B cell (primary cell): ENCODE measurements around the gene ORAI2. TPM values are rescaled to one million over a fixed set of nuclear protein-coding genes. Genes with fewer than 3 reads are reported as not detected.

ENCODE experiments used
- ATAC-seq: fragments of 200-7000 bp; cut with Tn5 transposase; one replicate; pipeline ENCODE4 v1.10.0; 2021; ENCODE audit warnings: low read depth, mild to moderate bottlenecking, moderate number of reproducible peaks, moderate library complexity
- CTCF ChIA-PET: fragments of 350-600 bp; sonication (Branson Sonifier 250); formaldehyde crosslinking; loops from one replicate; lab custom pipeline; 2021; ENCODE audit warnings: antibody characterized with exemption, inconsistent platforms; lab: Charles Lee
- POLR2A ChIA-PET: fragments of 350-600 bp; sonication (Branson Sonifier 250); formaldehyde crosslinking; loops from one replicate; lab custom pipeline; 2021; ENCODE audit warnings: antibody characterized with exemption; lab: Charles Lee
- DNase-seq: peaks from one replicate; pipeline ENCODE4 v3.0.0; 2013
- H2AFZ ChIP-seq: 2 replicates; pipeline ENCODE4 v1.6.1; 2012; ENCODE audit warnings: mild to moderate bottlenecking, low read depth, low read length; ENCODE audit not compliant: insufficient read depth, poor library complexity, severe bottlenecking
- H3K27ac ChIP-seq, 2 donors: 1 replicate in 1 of 2; 2 replicates in 1 of 2; pipeline ENCODE4 v1.5.1; 2012 to 2013; ENCODE audit warnings: low read length in 2 of 2, mild to moderate bottlenecking in 2 of 2, moderate library complexity in 1 of 2
- H3K27me3 ChIP-seq, 4 experiments: fragments of 200-600 bp in 1 of 4; sonication (generic) in 1 of 4; replicated peaks in 1 of 4; 1 replicate in 2 of 4; 2 replicates in 2 of 4; pipeline versions ENCODE4 v1.6.1 to v1.7.0; 2013 to 2016; ENCODE audit warnings: low read length in 3 of 4, mild to moderate bottlenecking in 2 of 4, mixed read lengths in 1 of 4, moderate library complexity in 1 of 4; ENCODE audit not compliant: insufficient read depth in 4 of 4, control insufficient read depth in 3 of 4; ENCODE audit errors: control extremely low read depth in 1 of 4
- H3K36me3 ChIP-seq, 2 experiments: replicated peaks in 1 of 2; 1 replicate in 1 of 2; 2 replicates in 1 of 2; pipeline versions ENCODE4 v1.6.1 to v1.7.1; 2013; ENCODE audit warnings: low read length in 1 of 2; ENCODE audit not compliant: insufficient read depth in 2 of 2, control insufficient read depth in 1 of 2; ENCODE audit errors: control extremely low read depth in 1 of 2, extremely low read depth in 1 of 2
- H3K4me1 ChIP-seq, 2 donors: fragments of 200-600 bp in 1 of 2; sonication (generic) in 1 of 2; 1 replicate in 1 of 2; 2 replicates in 1 of 2; pipeline versions ENCODE4 v1.5.1 to v1.6.1; 2013 to 2017; ENCODE audit warnings: low read length in 2 of 2; ENCODE audit not compliant: control insufficient read depth in 2 of 2, insufficient read depth in 2 of 2
- H3K4me2 ChIP-seq: replicated peaks from 2 replicates; pipeline ENCODE3; 2012; ENCODE audit warnings: mild to moderate bottlenecking, low read depth, low read length; ENCODE audit not compliant: poor library complexity, severe bottlenecking
- H3K4me3 ChIP-seq, 5 experiments: fragments of 200-600 bp in 1 of 5; sonication (generic) in 1 of 5; 1 replicate in 3 of 5; 2 replicates in 2 of 5; pipeline versions ENCODE4 v1.5.1 to v1.7.0; 2011 to 2016; ENCODE audit warnings: low read length in 4 of 5, mild to moderate bottlenecking in 4 of 5, low read depth in 2 of 5, control low read depth in 1 of 5, moderate library complexity in 1 of 5; ENCODE audit not compliant: insufficient read depth in 1 of 5; ENCODE audit errors: control extremely low read depth in 1 of 5, extremely low read depth in 1 of 5
- H3K79me2 ChIP-seq: fragments of 200-600 bp; sonication (generic); one replicate; pipeline ENCODE4 v1.6.0; 2016; ENCODE audit warnings: low read length; ENCODE audit not compliant: control insufficient read depth, insufficient read depth
- H3K9ac ChIP-seq: fragments of 200-600 bp; sonication (generic); 2 replicates; pipeline ENCODE4 v1.6.1; 2017; ENCODE audit warnings: mild to moderate bottlenecking, low read length, moderate library complexity
- H3K9me3 ChIP-seq, 3 donors: one replicate each; pipeline versions ENCODE4 v1.6.1 to v1.7.1; 2013; ENCODE audit warnings: low read length in 2 of 3; ENCODE audit not compliant: control insufficient read depth in 2 of 3, insufficient read depth in 1 of 3; ENCODE audit errors: control extremely low read depth in 1 of 3
- H4K20me1 ChIP-seq: 2 replicates; pipeline ENCODE4 v1.6.0; 2012; ENCODE audit warnings: mild to moderate bottlenecking, low read length; ENCODE audit not compliant: insufficient read depth, control insufficient read depth, poor library complexity, severe bottlenecking
- H3K27ac Mint-ChIP-seq: one replicate; pipeline ENCODE4 v1.8.0; 2021; ENCODE audit warnings: mixed read lengths
- H3K27me3 Mint-ChIP-seq: one replicate; pipeline ENCODE4 v1.8.0; 2021; ENCODE audit warnings: mixed read lengths
- H3K4me1 Mint-ChIP-seq: one replicate; pipeline ENCODE4 v1.8.0; 2021; ENCODE audit warnings: mixed read lengths
- H3K4me3 Mint-ChIP-seq: one replicate; pipeline ENCODE4 v1.8.0; 2021; ENCODE audit warnings: mixed read lengths
- H3K9me3 Mint-ChIP-seq: one replicate; pipeline ENCODE4 v1.8.0; 2022; ENCODE audit warnings: mixed read lengths; ENCODE audit not compliant: insufficient read depth
- CTCF ChIP-seq: fragments of 200-600 bp; IDR thresholded peaks from one replicate; pipeline ENCODE4 v1.8.0; 2022; ENCODE audit warnings: antibody characterized with exemption, mild to moderate bottlenecking
- EZH2 ChIP-seq: IDR thresholded peaks from 2 replicates; pipeline ENCODE4 v1.6.1; 2012; ENCODE audit warnings: borderline replicate concordance, low read depth, mild to moderate bottlenecking, moderate library complexity, low read length; ENCODE audit not compliant: insufficient read depth, poor library complexity, severe bottlenecking
- WGBS: methylation state at CpG from one replicate; pipeline ENCODE4 v1.1.5; 2013; ENCODE audit warnings: missing lambda C conversion rate; ENCODE audit not compliant: insufficient coverage; 5-methylcytosine and 5-hydroxymethylcytosine counted together
- intact Hi-C: fragments of 100-400 bp; cut with micrococcal nuclease; formaldehyde crosslinking; loops from one replicate; pipeline ENCODE4 v1.10.0; 2022
- polyA plus RNA-seq: library from polyadenylated mRNA; depleted of rRNA; stranded (reverse); fragments of >200 nt; gene quantifications from 2 replicates; pipeline ENCODE4 v1.2.3, GENCODE V29; 2012
- total RNA-seq, 2 donors: library from RNA; stranded (reverse); fragments of 120-200 nt in 1 of 2; gene quantifications; 1 replicate in 1 of 2; 2 replicates in 1 of 2; pipeline versions ENCODE4 v1.2.3 to v1.2.4, GENCODE V29; 2013 to 2022

ORAI2 gene
- total and polyA plus RNA-seq, 2 donors (not counting 1 experiment from before 2014, with no cell fraction given): 177 to 450 TPM

- WGBS: 98% methylated on average over 14 of the region's 15 CpGs
- Histone ChIP-seq H3K4me2 (no peak overlapping the region), H3K4me1 (peaks cover 24 to 36% of the 10 kb centered on the region in 2 donors), H4K20me1 (peaks cover 62% of the 10 kb centered on the region), H2AFZ (no peak overlapping the region), H3K79me2 (peaks cover 55% of the 10 kb centered on the region), H3K27ac (no peak overlapping the region), H3K9ac (no peak overlapping the region), H3K27me3 (no peaks in the 10 kb centered on the region), H3K4me3 (no peak overlapping the region), H3K9me3 (no peaks in the 10 kb centered on the region), H3K36me3 (peaks cover 0 to 40% of the 10 kb centered on the region in 2 experiments)
- CTCF ChIA-PET: interaction anchor here (1.2 to 46.3 kb wide), 8 partner anchors 8 to 169 kb away, joined by 3 to 1182 read pairs (median 14); partner anchors contain the start of genes ALKBH4, LRWD1 and PRKRIP1
- Mint-ChIP-seq H3K9me3 (no peaks in the 10 kb centered on the region), H3K4me3 (no peak overlapping the region), H3K27me3 (no peaks in the 10 kb centered on the region), H3K27ac (peak overlapping the region; percentile 20), H3K4me1 (peaks cover 34% of the 10 kb centered on the region)
- TF ChIP-seq EZH2 (no peak), CTCF (no peak)
- POLR2A ChIA-PET: interaction anchor here (0.6 to 2.0 kb wide), 5 partner anchors 23 to 44 kb away, joined by 3 to 15 read pairs (median 10); no protein-coding TSS in a partner anchor
- no peak for ATAC-seq
- DNase-seq: no peak
- intact Hi-C loops: no loop called here
Measured at GRCh38 chr7:102449136-102449535, 15.8 kb downstream of the ORAI2 start.

GRCh38 chr7:102450242-102450641 is 16.9 kb downstream of the ORAI2 start:
- WGBS: 82% methylated on average over 5 of the region's 6 CpGs
- peak overlapping the region; percentile 91 for H3K27ac Mint-ChIP-seq
- Histone ChIP-seq H3K36me3 (peaks cover 0 to 36% of the 10 kb centered on the region in 2 experiments), H3K27me3 (no peaks in the 10 kb centered on the region), H3K4me2 (no peak overlapping the region), H3K4me1 (peaks cover 17 to 25% of the 10 kb centered on the region in 2 donors), H3K9ac (no peak overlapping the region), H3K79me2 (peaks cover 44% of the 10 kb centered on the region), H2AFZ (no peak overlapping the region), H3K27ac (peak overlapping the region in 1 of 2 donors; percentile 45), H4K20me1 (peaks cover 68% of the 10 kb centered on the region), H3K4me3 (no peak overlapping the region), H3K9me3 (no peaks in the 10 kb centered on the region)
- no peaks in the 10 kb centered on the region for H3K9me3 Mint-ChIP-seq
- POLR2A ChIA-PET: interaction anchor here (0.6 to 2.0 kb wide), 12 partner anchors 9 to 162 kb away, joined by 3 to 15 read pairs (median 4); no protein-coding TSS in a partner anchor
- no peak overlapping the region for H3K4me3 Mint-ChIP-seq
- peak; percentile 75 for DNase-seq
- intact Hi-C loops: loop anchor here (1.0 kb wide), 2 partner anchors 38 to 46 kb away; no protein-coding TSS in a partner anchor
- ATAC-seq: peak; percentile 77
- H3K27me3 Mint-ChIP-seq: no peaks in the 10 kb centered on the region
- CTCF ChIA-PET: interaction anchor here (0.6 to 46.3 kb wide), 21 partner anchors 9 to 170 kb away, joined by 3 to 1182 read pairs (median 3); partner anchors contain the start of genes ALKBH4, LRWD1 and PRKRIP1
- peaks cover 28% of the 10 kb centered on the region for H3K4me1 Mint-ChIP-seq
- peak; percentile 80 for TF ChIP-seq CTCF
- no peak for TF ChIP-seq EZH2
